Prostate gland (tissue), 2 donors: ENCODE measurements around the gene OSBPL1A.

Experiments used
- POLR2A ChIP-seq: fragments of 450-650 bp; IDR thresholded peaks from one replicate; pipeline ENCODE4 v1.6.1; 2016; ENCODE audit warnings: antibody characterized with exemption, mild to moderate bottlenecking
- POLR2AphosphoS5 ChIP-seq: sonication (generic); formaldehyde crosslinking; IDR thresholded peaks from one replicate; pipeline ENCODE4 v1.6.1; 2017; ENCODE audit warnings: antibody characterized with exemption
- TF ChIP-seq, protein P1 (sequence below), 4 experiments: fragments of 200-600 bp in 2 of 4; fragments of 450-650 bp in 2 of 4; sonication (generic) in 2 of 4; IDR thresholded peaks; 1 replicate in 3 of 4; 2 replicates in 1 of 4; pipeline ENCODE4 v1.5.1; 2016 to 2019; ENCODE audit warnings: antibody characterized with exemption in 4 of 4, mild to moderate bottlenecking in 2 of 4, moderate library complexity in 2 of 4

DNA sequence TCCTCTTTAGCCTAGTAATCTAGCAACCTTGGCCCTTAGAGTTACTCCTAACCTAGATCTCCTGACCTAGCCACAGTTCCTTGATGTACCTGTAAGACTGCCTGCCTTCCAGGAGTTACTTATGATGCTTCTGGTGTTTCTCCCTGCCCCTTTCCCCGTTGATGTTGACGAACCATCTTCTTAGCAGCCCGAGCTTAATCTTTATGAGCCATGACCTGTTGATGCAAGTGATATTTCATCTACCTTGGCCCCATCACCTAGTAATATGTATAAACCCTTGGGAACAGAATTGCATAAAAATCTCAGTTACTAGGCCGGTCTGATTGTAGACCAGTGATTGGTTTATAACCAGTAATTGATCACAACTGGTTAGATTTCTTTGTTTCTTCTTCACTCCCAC, 31.6 kb upstream of the OSBPL1A start:
- TF ChIP-seq, protein P1, sequence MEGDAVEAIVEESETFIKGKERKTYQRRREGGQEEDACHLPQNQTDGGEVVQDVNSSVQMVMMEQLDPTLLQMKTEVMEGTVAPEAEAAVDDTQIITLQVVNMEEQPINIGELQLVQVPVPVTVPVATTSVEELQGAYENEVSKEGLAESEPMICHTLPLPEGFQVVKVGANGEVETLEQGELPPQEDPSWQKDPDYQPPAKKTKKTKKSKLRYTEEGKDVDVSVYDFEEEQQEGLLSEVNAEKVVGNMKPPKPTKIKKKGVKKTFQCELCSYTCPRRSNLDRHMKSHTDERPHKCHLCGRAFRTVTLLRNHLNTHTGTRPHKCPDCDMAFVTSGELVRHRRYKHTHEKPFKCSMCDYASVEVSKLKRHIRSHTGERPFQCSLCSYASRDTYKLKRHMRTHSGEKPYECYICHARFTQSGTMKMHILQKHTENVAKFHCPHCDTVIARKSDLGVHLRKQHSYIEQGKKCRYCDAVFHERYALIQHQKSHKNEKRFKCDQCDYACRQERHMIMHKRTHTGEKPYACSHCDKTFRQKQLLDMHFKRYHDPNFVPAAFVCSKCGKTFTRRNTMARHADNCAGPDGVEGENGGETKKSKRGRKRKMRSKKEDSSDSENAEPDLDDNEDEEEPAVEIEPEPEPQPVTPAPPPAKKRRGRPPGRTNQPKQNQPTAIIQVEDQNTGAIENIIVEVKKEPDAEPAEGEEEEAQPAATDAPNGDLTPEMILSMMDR (IDR thresholded peaks at IDR 0.05) = no peak
- TF ChIP-seq POLR2A = no peak
- no peak for TF ChIP-seq POLR2AphosphoS5
